ENCODE data around the gene GAK. TPM values are rescaled to one million over a fixed set of nuclear protein-coding genes. Genes with fewer than 3 reads are reported as not detected.

Gene GAK
- polyA plus RNA-seq, 12 donors, result 21.9 to 63.2 (median 31.1) TPM; not detected in 1

DNA sequence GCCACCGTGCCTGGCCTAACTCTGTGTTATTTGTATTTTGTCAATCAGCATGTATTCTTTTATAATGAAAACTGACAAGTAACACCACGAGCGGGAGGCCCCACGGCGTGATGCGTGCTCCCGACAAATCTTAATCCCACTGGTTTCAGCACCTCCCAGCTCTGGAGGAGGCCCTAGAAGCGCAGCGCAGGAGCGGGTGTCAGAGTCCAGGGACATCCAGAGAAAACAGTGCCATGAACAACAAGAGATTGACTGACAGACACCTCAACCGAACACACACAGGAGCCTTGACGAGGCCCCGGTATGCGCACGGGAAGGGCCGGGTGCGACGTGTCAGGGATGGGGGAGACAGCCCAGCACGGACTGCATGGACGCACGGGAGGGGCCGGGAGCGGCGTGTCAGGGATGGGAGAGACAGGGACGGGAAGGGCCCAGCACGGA is 23.0 kb downstream of the GAK start:
- DNase-seq, result no peak

DNA sequence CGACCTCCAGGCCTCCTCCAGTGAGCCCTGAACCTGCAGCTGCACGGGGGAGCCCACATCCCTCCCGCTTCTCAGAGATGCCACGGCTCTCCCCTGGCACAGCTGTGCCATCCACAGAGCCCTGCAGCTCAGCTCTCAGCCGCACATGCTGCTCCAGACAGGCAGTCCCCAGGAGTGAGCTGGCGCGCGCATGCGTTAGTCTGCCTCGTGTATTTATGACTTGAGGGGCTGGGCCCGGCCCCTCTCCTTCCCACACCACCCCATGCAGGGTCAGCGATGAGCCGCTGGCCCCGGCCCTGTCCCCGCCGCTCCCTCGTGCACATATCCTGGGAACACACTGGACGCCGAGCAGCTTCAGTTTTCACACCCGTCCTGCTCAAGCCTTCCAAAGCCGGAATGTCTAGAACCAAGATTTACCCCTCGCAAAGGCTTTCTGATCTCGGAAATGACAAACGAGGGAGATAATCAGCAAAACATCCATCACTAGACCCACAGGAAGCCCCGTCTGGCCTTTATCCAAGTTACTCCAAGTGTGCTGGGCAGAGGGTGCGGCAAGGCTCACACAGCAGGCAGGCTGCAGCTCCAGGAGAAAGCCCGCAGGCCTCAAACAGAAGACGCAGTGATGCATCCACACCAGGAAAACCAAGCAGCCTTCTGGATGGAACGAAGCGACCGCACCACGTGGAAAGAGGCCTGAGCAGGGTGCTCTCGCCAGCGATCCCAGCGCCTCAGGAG is 24.3 kb downstream of the GAK start:
- DNase-seq, result no peak

DNA sequence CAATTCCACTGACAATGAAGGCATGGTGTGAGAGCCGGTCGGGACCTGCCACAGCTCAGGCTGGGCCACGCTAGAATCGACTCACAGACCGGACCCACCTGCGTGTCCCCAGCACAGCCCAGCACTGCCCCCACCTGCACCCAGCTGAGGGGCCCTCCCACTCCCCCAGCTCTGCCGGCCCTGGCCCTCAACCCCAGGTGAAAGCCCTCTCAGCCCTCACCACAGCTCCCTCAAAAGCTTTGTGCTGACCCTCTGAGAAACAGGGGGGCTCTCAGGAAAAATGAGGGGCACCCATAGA is 25.1 kb downstream of the GAK start:
- DNase-seq, result no peak

DNA sequence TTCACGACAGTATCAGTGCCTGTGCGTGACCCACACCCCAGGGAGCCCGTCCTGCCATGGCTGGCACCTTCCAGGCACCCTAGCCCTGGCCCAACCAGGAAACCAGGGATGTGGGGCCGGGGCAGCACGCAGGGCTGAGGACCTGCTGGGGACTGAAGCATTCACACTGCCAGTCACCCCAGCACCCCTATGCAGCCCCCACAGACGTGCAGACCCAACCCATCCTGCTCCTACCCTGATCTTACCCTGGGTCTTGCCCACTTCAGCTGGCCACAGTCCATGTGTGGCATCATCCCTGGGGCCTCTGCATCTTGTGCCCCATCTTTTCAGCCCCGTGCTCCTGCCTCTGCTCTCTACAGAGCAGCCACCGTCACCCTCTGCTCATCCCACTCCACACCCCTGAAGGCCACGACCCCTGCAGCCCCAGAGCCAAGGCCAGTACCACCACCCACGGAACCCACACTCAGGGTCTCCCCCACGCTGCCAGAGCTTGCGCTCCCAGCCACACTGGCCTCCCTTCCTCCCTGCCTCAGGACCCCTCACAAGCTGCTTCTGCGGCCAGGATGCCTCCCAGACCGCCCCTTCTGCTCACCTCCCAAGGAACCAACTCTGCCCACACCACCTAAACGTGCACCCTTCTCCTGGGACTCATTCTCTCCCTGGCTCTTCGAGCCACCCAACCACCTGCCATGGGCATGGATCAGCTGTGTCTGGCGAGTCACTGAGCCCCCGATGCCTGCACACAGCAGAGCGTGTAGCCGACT is 25.6 kb downstream of the GAK start:
- no peak for DNase-seq

DNA sequence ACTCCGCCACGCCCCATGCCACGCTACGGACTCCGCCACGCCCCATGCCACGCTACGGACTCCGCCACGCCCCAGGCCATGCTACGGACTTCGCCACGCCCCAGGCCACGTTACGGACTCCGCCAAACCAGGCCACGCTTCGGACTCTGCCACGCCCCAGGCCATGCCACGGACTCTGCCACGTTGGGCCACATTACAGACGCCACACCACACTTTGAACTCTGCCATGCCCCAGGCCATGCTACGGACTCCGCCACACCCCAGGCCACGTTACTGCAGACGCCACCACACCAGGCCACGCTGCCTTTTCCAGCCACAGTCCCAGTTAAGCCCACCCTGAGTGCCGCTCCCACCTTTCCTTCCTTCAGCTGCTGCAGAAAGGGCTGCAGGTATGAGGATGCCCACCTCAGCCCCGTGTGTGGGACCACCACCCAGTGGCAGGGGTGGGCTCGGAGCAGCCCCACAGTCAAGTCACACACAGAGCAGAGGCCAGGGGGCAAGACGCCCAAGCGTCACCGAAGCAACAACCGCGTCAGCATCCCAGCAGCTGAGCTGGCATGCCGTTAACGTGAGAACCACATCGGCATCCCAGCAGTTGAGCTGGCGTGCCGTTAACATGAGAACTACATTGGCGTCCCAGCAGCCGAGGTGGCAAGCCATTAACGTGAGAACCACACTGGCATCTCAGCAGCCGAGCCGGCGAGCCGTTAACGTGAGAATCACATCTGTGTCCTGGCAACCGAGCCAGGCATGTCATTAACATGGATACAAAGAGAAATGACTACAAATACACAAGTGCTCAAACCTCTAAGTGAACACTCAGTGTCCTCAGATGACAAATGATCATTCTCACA is 26.4 kb downstream of the GAK start:
- DNase-seq, result no peak

DNA sequence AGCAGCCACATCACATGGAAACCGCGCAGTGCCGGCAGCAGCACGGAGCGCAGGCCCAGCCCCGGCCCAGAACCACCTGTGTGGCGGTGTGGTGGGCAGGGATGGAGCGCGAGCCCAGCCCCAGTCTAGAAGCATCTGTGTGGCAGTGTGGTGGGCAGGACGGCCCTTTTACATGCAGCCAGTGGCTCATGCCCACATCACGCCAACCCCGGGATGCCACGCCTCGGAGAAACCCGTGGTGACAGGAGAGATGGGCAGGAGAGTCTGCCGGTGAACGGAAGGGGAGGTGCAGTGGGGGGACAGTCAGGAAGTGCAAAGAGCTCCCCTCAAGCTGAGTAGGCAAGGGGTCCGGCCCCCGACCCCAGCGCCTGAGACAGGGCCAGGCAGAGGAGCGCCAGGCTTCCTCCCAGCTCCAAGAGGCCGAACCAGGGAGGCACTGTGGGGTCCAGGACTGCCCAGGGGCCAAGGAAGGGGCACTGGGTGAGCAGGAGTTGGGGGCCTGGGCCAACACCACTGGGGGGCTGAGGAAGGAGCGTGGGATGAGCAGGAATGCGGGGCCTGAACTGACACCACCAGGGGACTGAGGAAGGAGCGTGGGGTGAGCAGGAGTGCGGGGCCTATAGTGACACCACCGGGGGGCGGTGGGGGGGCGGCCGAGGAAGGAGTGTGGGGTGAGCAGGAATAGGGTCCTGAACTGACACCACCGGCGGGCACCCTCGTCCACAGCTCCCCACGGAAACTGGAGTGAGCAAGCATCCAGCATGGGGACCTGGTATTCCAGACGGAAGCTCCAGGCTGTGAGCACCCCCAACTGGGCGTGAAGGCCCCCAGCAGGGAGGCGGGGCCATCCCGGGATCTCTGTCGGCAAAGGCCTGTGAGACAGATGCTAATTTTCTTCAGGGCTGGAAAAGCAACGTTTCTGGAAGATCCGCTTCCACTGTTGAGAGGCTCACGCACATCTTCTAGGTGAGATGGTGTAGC is 28.8 kb downstream of the GAK start:
- no peak for DNase-seq

DNA sequence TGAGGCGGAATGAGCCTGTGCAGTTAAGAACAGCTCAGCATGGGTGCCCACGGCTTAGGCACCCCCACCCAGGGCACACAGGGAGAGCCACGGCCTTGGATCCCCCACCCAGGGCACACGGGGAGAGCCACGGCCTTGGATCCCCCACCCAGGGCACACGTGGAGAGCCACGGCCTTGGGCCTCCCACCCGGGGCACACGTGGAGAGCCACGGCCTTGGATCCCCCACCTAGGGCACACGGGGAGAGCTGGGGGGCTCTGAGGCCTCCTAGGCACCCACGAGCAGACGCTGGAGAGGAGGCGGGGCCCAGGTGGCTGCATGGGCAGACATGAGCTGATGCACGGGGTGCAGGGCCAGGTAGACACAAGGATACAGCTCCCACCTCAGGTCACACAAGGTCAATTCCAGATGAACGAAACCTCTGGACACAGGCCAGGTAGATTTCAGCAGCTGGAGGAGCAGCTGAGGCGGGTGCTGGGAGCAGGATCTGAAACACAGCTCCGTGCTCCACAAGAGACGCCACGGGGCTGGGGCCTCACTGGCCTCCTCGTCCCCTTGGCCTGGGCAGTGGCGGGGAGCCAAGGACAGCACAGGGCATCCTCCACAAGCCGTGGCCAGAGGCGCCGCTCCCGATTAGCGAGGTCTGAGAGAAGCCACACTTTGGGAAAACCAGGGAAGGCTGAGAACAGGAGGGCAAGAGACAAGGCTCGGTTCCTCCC is 30.8 kb downstream of the GAK start:
- DNase-seq, result no peak

DNA sequence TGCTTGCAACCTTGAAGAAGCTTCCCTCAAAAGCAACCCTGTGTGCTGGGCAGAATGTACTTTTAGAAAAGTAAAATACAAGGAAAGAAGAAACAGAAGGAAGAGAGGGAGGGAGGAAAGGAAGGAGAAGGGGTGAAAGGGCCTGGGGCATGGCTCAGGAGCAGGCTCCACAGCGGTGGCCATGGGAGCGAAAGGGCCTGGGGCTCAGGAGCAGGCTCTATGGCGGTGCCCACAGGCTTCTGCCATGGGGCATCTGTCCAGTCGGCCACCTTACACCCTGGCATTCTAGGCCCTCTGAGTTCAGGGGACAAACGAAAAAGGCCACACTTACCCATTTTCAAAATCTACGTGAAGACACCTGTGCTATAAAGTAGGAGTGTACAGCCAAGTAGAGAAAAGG is 31.4 kb downstream of the GAK start:
- no peak for DNase-seq

DNA sequence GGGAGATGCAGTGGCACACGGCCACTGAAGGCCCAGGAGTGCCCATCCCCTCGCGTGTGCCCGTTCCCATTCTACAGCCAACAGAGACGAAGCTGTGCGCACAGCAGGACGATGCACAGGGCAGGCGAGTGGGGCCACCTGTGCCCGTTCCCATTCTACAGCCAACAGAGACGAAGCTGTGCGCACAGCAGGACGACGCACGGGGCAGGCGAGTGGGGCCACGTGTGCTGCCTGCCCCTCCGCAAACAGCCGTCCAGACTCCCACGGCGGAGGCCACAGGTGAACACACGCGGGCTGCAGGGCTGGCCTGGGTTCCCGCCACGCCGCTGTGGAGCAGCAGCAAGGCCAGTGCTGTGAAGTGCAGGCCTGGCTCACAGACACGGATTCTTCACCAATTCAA is 32.0 kb downstream of the GAK start:
- no peak for DNase-seq

DNA sequence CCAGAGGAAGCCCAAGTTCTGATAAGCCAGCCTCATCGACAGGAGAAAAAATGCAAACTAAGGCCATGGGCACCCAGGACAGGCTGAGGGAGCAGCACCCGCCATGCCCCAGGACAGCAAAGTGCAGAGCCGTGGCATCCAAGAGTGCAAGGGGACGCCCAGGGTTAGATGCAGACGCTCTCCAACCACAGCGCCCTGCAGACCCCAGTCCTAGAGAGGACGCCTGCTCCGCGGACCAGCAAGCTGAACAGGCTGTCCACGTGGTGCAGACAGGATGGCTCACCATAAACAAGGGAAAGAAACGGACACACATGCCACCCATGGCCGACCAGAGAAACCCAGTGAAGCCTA is 32.6 kb downstream of the GAK start:
- no peak for DNase-seq

DNA sequence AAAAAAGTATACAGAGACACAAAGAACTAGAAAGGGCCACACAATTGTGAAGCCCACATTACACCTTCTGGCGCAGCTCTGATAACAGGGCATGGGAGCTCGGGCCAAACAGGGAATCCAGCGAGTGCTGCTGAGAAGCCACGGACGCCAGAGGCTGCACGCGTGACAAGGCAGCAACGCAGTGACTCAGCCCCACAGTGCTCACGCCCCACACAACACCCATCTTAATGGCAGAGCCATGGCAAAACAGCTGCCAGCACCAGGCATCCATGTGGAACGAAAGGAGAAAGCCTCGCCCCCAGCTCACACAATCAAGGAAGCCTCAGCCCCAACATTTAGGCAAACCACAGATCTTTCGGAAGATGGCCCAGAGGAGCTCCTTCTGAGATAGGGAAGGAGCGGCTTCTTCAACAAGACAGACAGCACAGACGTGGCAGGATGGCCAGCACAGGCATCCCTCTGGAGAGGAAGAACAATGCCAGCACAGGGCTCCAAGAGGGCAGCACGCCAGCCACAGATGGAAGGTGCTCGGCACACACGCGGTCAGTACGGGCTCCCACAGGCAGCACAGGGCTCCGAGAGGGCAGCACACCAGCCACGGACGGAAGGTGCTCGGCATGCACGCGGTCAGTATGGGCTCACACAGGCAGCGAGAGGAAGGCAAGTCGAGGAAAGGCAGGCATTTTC is 33.1 kb downstream of the GAK start:
- DNase-seq, result no peak

DNA sequence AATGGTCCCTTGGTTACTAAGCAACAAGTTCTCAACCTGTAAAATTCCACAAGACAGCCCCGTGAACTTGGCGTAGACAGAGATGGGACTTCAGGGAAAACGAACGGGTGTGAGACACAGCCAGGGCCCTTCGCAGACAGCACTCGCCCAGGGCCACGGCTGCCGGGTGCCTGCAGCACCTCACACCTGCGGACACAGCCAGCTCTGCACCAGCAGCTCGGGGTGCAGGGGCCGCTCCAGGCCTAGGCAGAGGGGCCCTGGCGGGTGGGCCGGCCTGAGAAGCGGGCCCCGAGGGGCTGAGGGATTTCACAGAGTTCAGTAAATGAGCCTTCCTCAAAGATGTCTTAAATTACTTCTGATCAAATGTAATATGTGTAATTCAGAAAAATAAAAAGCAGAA is 34.0 kb downstream of the GAK start:
- no peak for DNase-seq

DNA sequence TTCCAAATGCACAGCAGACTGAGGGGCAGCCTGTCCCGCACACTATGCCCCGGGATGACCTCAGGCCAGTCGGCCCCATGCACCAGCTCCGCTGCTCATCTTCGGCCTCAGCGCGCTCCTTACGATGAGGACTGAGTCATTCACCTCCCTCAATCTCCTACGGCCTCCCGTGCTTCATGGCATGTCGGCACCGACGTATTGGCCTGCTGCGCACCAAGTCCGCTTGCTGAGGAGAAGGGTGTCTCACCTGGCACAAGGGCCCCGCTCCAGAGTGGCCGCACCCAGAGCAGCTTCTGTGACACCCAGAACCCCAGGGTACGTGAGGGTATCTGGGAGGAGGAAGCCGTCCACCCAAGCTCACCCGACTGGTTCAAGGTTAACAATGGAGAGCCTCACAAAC is 35.5 kb downstream of the GAK start:
- DNase-seq, result no peak

DNA sequence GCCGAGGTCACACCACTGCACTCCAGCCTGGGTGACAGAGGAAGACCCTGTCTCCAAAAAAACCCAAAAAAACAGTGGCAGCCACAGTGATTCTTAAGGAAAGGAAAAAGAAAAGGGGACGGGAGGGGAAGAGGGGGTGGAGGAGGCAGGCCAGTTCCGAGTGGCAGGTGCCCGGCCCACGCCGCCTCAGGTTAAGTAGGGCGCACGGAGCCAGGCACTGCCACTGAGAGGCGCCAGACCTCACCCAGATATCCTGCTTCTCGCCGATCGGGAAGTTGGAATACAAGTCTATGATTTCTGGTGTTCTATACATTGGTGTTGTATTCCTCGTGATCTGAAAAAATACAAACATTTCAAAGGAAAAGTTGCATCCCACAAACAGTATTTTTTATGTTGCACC is 35.9 kb downstream of the GAK start:
- no peak for DNase-seq

DNA sequence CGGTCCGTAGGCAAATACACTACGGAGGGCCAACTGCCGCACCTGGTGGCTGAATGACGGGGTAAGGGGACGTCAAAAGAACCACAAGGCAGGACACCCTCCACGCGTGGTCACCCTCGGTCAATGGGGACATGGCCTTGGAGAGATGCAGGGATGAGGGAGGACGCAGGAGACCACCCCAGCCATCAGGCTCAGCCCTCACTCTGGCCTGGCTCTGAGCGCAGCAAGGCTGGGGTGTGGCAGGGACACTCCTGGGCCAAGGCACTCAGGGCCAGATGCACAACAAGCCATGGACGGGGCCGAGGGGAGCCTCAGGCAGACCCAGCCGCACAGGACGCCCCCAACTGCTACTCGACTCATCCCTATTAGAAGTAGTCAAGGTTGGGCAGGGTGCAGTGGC is 36.5 kb downstream of the GAK start:
- DNase-seq, result no peak

DNA sequence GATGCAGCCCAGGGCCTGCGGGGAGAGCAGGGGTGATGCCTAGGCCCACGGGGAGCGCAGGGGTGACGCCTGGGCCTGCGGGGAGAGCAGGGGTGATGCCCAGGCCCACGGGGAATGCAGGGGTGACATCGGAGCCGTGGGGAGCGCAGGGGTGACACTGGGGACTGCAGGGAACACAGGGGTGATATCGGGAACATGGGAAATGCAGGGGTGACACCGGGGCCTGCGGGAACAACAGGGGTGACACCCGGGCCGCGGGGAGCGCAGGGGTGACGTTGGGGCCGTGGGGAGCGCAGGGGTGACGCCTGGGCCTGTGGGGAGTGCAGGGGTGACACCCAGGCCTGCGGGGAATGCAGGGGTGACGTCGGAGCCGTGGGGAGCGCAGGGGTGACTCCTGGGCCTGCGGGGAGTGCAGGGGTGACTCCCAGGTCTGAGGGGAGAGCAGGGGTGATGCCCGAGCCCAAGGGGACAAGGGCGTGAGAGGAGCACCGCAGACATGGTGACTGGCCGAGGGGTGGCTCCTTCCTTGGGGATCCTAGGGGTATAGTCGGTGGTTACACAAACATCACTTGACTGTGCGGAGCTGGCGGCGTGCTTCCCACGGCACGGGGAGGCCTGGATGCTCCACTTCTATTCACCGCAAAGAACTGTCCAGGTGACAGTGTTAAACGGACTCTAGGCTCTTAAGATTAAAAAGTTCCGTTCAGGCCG is 38.0 kb downstream of the GAK start:
- DNase-seq, result no peak

DNA sequence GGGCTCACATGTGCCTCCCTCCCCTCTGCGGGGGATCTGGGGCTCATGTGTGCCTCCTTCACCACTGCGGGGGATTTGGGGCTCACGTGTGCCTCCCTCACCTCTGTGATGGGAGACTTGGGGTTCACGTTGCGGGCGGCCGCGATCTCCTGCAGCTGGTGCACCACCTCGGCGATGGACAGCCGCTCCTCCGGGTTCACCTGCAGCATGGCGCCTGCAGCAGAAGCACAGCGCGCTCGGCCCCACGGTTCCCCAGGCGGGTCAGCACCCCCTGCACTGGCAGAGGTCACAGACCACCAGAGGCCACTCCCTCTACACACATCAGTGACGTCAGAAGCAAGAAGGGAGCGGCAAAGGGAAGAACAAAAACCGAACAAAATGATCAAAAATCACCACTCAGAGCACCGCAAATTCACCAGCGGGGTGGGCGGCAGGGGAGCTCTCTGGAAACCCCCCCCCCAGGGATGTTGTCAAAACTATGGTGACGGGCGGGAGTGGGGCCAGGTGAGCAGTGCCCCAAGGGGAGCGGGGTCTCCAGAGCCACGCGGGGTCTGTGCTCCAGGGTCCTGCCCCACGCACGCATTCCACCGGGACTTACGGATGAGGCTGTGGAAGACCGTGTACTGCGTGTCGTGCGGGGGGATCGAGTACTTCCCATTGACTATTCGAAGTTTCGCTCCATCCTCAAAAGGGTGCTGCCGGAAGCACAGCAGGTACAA is 38.7 kb downstream of the GAK start:
- DNase-seq, result no peak

DNA sequence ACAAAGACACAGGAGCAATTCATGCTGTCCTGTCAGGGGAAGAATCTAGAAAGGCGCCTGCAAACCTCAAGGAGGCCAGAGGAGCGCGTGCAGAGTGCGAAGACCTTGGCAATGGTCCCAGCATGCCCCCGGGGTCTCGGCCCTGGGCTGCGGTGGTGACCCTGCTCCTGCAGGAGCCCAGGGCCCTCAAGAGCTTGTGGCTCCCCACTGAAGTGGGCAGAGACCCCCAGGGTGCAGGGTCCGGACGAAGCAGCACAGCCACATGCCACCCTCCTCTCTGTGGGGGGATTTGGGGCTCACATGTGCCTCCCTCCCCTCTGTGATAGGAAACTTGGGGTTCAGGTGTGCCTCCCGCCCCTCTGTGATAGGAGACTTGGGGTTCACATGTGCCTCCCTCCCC is 39.3 kb downstream of the GAK start:
- DNase-seq, result no peak

DNA sequence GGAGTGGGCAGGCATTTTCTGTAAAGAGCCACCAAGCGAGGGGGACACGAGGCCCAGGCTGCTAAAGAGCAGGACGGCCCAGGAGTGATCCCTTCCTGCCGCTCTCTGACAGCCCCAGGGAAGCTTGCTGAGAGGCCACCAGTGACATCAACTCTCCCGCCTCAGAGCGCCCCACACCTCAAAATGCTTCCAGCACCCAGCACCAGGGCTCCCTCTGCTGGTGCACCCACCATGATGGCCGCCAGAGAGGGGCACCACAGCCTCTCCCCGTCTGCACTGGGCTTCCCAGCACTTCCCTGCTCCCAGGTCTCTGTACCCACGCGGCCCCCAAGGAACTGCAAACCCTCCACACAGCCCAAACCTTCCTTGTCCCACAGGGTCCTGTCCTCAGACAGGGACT is 40.4 kb downstream of the GAK start:
- DNase-seq, result no peak

All from muscle of arm (tissue), 12 donors.